ENCODE results near the gene ABCA4.

- TF ChIP-seq CTCF (IDR thresholded peaks at IDR 0.05 in 2 of 3, conservative IDR thresholded peaks at IDR 0.05 in 1 of 3; ENCODE audit: borderline replicate concordance in 1 of 3, insufficient read depth in 1 of 3, low read depth in 2 of 3, low read length in 2 of 3) (no peak), ZBTB33 (IDR thresholded peaks at IDR 0.05; ENCODE audit: extremely low read depth, insufficient replicate concordance, low read length) (no peak), ELF1 (IDR thresholded peaks at IDR 0.05; ENCODE audit: borderline replicate concordance, low read depth) (no peak), CEBPB (IDR thresholded peaks at IDR 0.05; ENCODE audit: low read depth) (no peak)
Observed at GRCh38 chr1:94104127-94104684, 16.7 kb downstream of the ABCA4 start.
